Measurements from ENCODE around the gene GPC2. TPM values are rescaled to one million over a fixed set of nuclear protein-coding genes. Genes with fewer than 3 reads are reported as not detected.
"Not testable (repeated sequence)": the region's sequence is repeated elsewhere in the genome, so short reads cannot be mapped to it uniquely, and the experiment has no call there.

Gene GPC2
- total and polyA plus RNA-seq, 2 experiments from 2014 or later, result 0.16 to 0.22 TPM

DNA sequence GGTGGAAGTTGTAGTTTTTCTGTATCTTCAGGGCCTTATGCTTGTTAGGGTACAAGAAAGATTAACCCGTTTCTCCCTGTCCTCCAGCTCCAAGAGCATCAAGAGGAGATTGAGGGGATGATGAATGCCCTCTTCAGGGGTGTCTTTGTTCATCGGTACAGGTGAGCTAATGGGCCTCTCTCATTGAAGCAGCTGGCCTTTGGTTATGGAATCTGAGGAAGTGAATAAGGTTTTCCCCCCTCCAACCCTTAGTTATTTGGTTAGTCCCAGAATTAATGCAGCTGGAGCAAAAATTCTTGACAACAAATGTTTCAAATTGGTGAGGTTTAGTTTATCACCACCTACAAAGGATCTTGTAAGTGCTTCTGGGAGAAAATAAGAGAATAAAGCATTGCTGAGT lies 18.0 kb upstream of the GPC2 start:
- Histone ChIP-seq H2AFZ (no peak overlapping the region), H3K27ac (no peak overlapping the region), H3F3A (ENCODE audit: insufficient read depth) (peaks cover 11% of the 10 kb centered on the region; the same call in 1 of the 2 replicates), H3K79me2 (ENCODE audit: insufficient read depth) (no peaks in the 10 kb centered on the region), H3K36me3 (ENCODE audit: low read depth) (no peaks in the 10 kb centered on the region), H3K4me2 (ENCODE audit: unreplicated experiment) (no peak overlapping the region), H3K9ac (no peak overlapping the region), H3K4me1 (ENCODE audit: insufficient read depth) (peaks cover 15% of the 10 kb centered on the region), H3K9me3 (ENCODE audit: low read depth) (no peaks in the 10 kb centered on the region), H3K27me3 (replicated peaks; ENCODE audit: insufficient read depth) (no peaks in the 10 kb centered on the region), H3K9me2 (ENCODE audit: insufficient read depth) (no peaks in the 10 kb centered on the region), H3K4me3 (no peak overlapping the region), H4K20me1 (ENCODE audit: insufficient read depth) (no peaks in the 10 kb centered on the region)
- no peak for DNase-seq
- in situ Hi-C loops (cut with MboI), result no loop called here
- no peak for TF ChIP-seq EZH2phosphoT487 (IDR thresholded peaks at IDR 0.05; ENCODE audit: insufficient read depth, low read depth)
- TF ChIP-seq EZH2 (IDR thresholded peaks at IDR 0.05; ENCODE audit: insufficient read depth, poor library complexity, severe bottlenecking), result no peak
- 56 to 60% methylated on average over 2 of the region's 2 CpGs for WGBS, 2 experiments (ENCODE audit: low coverage in 1 of 2, low lambda C conversion rate in 2 of 2, missing lambda C conversion rate in 2 of 2)

GRCh38 chr7:100192969-100193368 lies 15.8 kb upstream of the GPC2 start:
- no peak for DNase-seq
- no peaks in the 10 kb centered on the region for H3K9me3 ChIP-seq (ENCODE audit: low read depth)
- in situ Hi-C loops (cut with MboI), result no loop called here
- no peak overlapping the region for H2AFZ ChIP-seq
- WGBS, 2 experiments (ENCODE audit: low coverage in 1 of 2, low lambda C conversion rate in 2 of 2, missing lambda C conversion rate in 2 of 2), result 58 to 61% methylated on average over 3 of the region's 3 CpGs
- TF ChIP-seq EZH2 (IDR thresholded peaks at IDR 0.05; ENCODE audit: insufficient read depth, poor library complexity, severe bottlenecking), result no peak
- TF ChIP-seq EZH2phosphoT487 (IDR thresholded peaks at IDR 0.05; ENCODE audit: insufficient read depth, low read depth), result no peak
- no peaks in the 10 kb centered on the region for H3K36me3 ChIP-seq (ENCODE audit: low read depth)
- peaks cover 11% of the 10 kb centered on the region; the same call in 1 of the 2 replicates for H3F3A ChIP-seq (ENCODE audit: insufficient read depth)
- no peak overlapping the region for H3K4me2 ChIP-seq (ENCODE audit: unreplicated experiment)
- no peaks in the 10 kb centered on the region for H3K27me3 ChIP-seq (replicated peaks; ENCODE audit: insufficient read depth)
- no peak overlapping the region for H3K27ac ChIP-seq
- H3K4me1 ChIP-seq (ENCODE audit: insufficient read depth), result peaks cover 17% of the 10 kb centered on the region
- no peak overlapping the region for H3K9ac ChIP-seq
- no peaks in the 10 kb centered on the region for H3K9me2 ChIP-seq (ENCODE audit: insufficient read depth)
- H3K4me3 ChIP-seq, result no peak overlapping the region
- H3K79me2 ChIP-seq (ENCODE audit: insufficient read depth), result no peaks in the 10 kb centered on the region
- H4K20me1 ChIP-seq (ENCODE audit: insufficient read depth), result no peaks in the 10 kb centered on the region

DNA sequence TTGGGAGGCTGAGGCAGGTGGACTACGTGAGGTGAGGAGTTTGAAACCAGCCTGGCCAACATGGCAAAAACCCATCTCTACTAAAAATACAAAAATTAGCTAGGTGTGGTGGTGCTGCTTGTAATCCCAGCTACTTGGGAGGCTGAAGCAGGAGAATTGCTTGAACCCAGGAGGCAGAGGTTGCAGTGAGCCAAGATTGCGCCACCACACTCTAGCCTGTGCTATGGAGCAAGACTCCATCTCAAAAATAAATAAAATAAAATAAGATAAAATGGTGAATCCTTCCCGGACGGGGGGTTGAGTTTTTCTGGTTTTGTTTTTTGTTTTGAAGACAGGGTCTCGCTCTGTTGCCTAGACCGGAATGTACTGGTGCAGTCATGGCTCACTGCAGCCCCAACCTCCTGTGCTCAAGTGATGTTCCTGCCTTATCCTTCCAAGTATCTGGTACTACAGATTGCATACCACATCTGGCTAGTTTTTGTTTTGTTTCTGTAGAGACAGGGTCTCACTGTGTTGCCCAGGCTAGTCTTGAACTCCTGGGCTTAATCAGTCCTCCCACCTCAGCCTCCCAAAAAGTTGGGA lies 15.2 kb upstream of the GPC2 start:
- Histone ChIP-seq H3K4me1 (ENCODE audit: insufficient read depth) (peaks cover 17% of the 10 kb centered on the region), H2AFZ (peak overlapping the region; percentile 29), H3F3A (ENCODE audit: insufficient read depth) (peaks cover 11% of the 10 kb centered on the region; the same call in 1 of the 2 replicates)
- H3K4me2 ChIP-seq (ENCODE audit: unreplicated experiment); in situ Hi-C loops (cut with MboI); H4K20me1 ChIP-seq (ENCODE audit: insufficient read depth); H3K9me2 ChIP-seq (ENCODE audit: insufficient read depth); H3K36me3 ChIP-seq (ENCODE audit: low read depth); H3K79me2 ChIP-seq (ENCODE audit: insufficient read depth); H3K27me3 ChIP-seq (replicated peaks; ENCODE audit: insufficient read depth); H3K4me3 ChIP-seq; H3K9ac ChIP-seq; H3K27ac ChIP-seq; DNase-seq; H3K9me3 ChIP-seq (ENCODE audit: low read depth): not testable (repeated sequence)
- 85 to 92% methylated on average over 6 of the region's 6 CpGs for WGBS, 2 experiments (ENCODE audit: low coverage in 1 of 2, low lambda C conversion rate in 2 of 2, missing lambda C conversion rate in 2 of 2)

- Histone ChIP-seq H3K9ac (no peak overlapping the region), H3K27me3 (replicated peaks; ENCODE audit: insufficient read depth) (no peaks in the 10 kb centered on the region), H3K36me3 (ENCODE audit: low read depth) (no peaks in the 10 kb centered on the region), H3K9me2 (ENCODE audit: insufficient read depth) (no peaks in the 10 kb centered on the region), H4K20me1 (ENCODE audit: insufficient read depth) (no peaks in the 10 kb centered on the region), H3F3A (ENCODE audit: insufficient read depth) (peaks cover 11% of the 10 kb centered on the region; the same call in 1 of the 2 replicates), H3K4me1 (ENCODE audit: insufficient read depth) (peaks cover 17% of the 10 kb centered on the region), H3K79me2 (ENCODE audit: insufficient read depth) (no peaks in the 10 kb centered on the region), H3K27ac (no peak overlapping the region), H3K4me2 (ENCODE audit: unreplicated experiment) (peak overlapping the region; percentile 3), H2AFZ (peak overlapping the region; percentile 29), H3K4me3 (no peak overlapping the region), H3K9me3 (ENCODE audit: low read depth) (no peaks in the 10 kb centered on the region)
- TF ChIP-seq EZH2 (IDR thresholded peaks at IDR 0.05; ENCODE audit: insufficient read depth, poor library complexity, severe bottlenecking), result no peak
- TF ChIP-seq EZH2phosphoT487 (IDR thresholded peaks at IDR 0.05; ENCODE audit: insufficient read depth, low read depth), result no peak
- DNase-seq, result peak; percentile 67
- WGBS, 2 experiments (ENCODE audit: low coverage in 1 of 2, low lambda C conversion rate in 2 of 2, missing lambda C conversion rate in 2 of 2), result 74 to 83% methylated on average over 2 of the region's 2 CpGs
- in situ Hi-C loops (cut with MboI), result no loop called here
These were observed 14.6 kb upstream of the GPC2 start for GRCh38 chr7:100191775-100192174.

Data from GM23248 (cell line).